Heart left ventricle (tissue), 13 donors: ENCODE results near the gene NHSL2.

Experiments
- POLR2A ChIP-seq, 2 donors: fragments of 450-650 bp; IDR thresholded peaks; one replicate each; pipeline ENCODE4 v1.6.1; 2017; ENCODE audit warnings: antibody characterized with exemption in 2 of 2, mild to moderate bottlenecking in 2 of 2, moderate library complexity in 2 of 2
- TF ChIP-seq, protein P1 (sequence below), 12 donors: fragments of 200-600 bp; sonication (generic) in 4 of 12; IDR thresholded peaks; one replicate each; pipeline versions ENCODE4 v1.5.0 to v1.8.0; 2018 to 2022; ENCODE audit warnings: antibody characterized with exemption in 12 of 12, mild to moderate bottlenecking in 5 of 12
- donor health status: ischemic (EF 13 %, LVEDD 7.1; RV severe dilation, severe dysfunction).
- donor health status: DM: no; HTN: yes; CAD: no.
- donor health status: DM: no; HTN: no; CAD: no.
- donor health status: ischemic (EF 25% LVEDD 6.9; RV normal size, moderate dysfunction).
- donor health status: ischemic (EF 25% LVEDD 5.7; RV mildly dilated, moderate dysfunction).
- donor health status: ischemic (EF 35%, LVEDD 5.7; RV mildly dilated, moderate dysfunction).
- donor health status: nonischemic (EF 11% LVEDD 7.7; RV severe dilation, severe dysfunction).
- donor health status: DM: yes; HTN: yes; CAD: no.
- donor health status: PGD.
- donor health status: ischemic (EF 29% LVEDD 5.4; RV normal size, mild dysfunction).
- donor health status: nonischemic (EF 23%, LVEDD 6.1; RV moderate dilation, normal function).

- TF ChIP-seq, protein P1, sequence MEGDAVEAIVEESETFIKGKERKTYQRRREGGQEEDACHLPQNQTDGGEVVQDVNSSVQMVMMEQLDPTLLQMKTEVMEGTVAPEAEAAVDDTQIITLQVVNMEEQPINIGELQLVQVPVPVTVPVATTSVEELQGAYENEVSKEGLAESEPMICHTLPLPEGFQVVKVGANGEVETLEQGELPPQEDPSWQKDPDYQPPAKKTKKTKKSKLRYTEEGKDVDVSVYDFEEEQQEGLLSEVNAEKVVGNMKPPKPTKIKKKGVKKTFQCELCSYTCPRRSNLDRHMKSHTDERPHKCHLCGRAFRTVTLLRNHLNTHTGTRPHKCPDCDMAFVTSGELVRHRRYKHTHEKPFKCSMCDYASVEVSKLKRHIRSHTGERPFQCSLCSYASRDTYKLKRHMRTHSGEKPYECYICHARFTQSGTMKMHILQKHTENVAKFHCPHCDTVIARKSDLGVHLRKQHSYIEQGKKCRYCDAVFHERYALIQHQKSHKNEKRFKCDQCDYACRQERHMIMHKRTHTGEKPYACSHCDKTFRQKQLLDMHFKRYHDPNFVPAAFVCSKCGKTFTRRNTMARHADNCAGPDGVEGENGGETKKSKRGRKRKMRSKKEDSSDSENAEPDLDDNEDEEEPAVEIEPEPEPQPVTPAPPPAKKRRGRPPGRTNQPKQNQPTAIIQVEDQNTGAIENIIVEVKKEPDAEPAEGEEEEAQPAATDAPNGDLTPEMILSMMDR (IDR thresholded peaks at IDR 0.05) = no peak
- TF ChIP-seq POLR2A (IDR thresholded peaks at IDR 0.05) = no peak
Observed at GRCh38 chrX:72030431-72030830, 119.8 kb downstream of the NHSL2 start.
